Right lung (tissue), 5 donors: ENCODE data around the gene TFB1M. TPM values are rescaled to one million over a fixed set of nuclear protein-coding genes. Genes with fewer than 3 reads are reported as not detected.
"Not testable (repeated sequence)": the region's sequence is repeated elsewhere in the genome, so short reads cannot be mapped to it uniquely, and the experiment has no call there.

Experiments
- DNase-seq, 2 donors: peaks; one replicate each; pipeline ENCODE4 v3.0.0-alpha.2; 2013
- polyA plus RNA-seq, 5 donors: library from polyadenylated mRNA; unstranded; fragments of 120-200 nt; gene quantifications; one replicate each; pipeline versions ENCODE4 v1.2.1 to v1.2.3, GENCODE V29; 2013; ENCODE audit warnings: inconsistent platforms in 1 of 5, low replicate concordance in 1 of 5; ENCODE audit not compliant: insufficient read length in 5 of 5, insufficient read depth in 1 of 5

Gene TFB1M
- polyA plus RNA-seq, 5 donors = 18.2 to 28.0 (median 25.7) TPM

DNA sequence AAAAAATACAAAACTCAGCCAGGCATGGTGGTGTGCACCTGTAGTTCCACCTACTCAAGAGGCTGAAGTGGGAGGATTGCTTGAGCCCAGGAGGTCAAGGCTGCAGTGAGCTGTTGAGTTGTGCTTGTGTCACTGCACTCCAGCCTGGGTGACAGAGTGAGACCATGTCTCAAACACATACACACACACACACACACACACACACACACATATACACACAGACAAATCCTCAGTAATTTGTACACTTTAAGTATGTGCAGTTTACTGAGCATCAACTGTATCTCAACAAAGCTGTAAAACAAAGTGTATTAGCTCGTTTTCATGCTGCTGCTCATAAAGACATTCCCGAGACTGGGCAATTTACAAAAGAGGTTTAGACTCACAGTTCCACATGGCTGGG, 7.3 kb downstream of the TFB1M start:
- no peak for DNase-seq

DNA sequence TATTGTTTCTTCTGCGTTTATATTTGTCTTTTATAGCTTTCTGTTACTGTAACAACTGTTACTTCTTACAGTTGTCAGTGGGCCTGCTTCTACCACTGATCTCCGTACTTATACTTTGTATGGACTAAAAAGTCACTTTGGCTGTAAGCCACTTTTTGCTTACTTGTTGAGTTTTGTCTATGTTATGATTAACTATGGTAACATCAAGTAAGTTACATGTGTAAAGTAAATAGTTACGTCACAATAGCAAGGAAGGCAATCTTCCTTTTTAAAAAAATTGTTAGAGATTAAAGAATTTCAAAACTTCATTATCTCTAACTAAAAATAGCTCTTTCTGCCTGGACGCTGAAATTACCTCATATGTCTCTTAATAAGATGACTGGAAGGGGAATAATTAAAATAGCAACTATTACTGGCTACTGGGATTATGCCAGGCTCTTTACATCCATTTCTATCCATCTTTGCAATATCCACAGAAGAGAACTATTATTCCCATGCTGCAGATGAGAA, 10.9 kb downstream of the TFB1M start:
- no peak for DNase-seq

DNA sequence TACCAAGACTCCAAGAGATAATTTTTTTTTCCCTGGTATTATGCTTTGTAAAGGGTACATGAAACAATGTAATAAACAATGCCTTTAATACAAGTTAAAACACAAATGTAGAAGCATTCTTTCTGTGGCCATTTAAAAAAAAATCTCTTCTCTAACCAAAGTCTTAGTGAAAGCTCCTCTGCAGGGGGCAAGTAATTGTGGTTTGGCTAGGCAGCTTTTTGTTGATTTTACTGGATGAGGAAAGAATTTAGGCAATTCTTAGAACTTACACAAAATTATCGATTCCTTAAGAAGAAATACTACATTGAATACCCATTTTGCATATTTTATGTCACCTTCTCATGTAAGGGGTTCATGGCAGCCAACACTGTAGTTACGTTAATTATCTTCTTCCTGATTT, 12.4 kb downstream of the TFB1M start:
- DNase-seq = no peak

GRCh38 chr6:155297669-155298068, 16.6 kb downstream of the TFB1M start:
- no peak for DNase-seq

GRCh38 chr6:155292711-155293110, 21.6 kb downstream of the TFB1M start:
- DNase-seq = no peak

DNA sequence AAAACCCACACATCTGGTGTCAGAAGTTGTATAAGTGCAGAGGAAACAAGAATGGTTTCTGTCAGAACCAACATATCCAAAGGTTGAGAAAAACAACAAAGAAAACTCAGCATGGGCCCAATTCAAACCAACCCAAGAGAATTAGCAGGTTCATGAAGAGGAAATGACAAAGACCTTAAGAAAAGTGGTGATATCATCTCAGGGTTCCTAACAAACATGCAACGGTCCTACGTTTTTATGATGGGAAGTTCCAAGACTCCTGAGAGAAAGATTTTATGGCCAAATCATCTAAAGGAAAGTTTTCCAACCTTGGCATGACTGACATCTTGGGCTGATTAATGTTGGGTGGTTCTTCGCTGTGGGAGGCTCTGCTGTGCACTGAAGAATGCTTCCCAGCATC, 23.0 kb downstream of the TFB1M start:
- no peak for DNase-seq

- DNase-seq = no peak
Observed at GRCh38 chr6:155290491-155290890, 23.8 kb downstream of the TFB1M start.

DNA sequence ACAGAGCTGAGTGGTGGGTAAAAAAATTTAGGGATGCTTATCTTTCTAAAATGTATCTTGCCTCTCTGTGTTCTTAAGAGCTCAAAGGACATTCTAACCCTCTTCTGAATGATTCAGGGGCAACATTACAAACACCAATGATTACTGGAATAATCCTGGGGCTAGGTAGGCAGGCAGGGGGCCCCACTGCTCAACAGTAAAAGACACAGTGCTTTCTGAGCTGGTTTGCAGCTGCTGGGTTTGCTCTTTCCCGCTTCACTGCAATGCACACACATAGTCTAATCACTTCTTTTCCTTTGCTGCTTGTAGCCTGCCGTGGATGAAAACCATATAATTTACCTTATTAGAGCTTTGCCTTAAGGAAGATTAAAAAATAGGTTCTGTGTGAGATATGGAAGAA, 26.5 kb downstream of the TFB1M start:
- DNase-seq = no peak

- DNase-seq = no peak
Observed at GRCh38 chr6:155284775-155285174, 29.5 kb downstream of the TFB1M start.

DNA sequence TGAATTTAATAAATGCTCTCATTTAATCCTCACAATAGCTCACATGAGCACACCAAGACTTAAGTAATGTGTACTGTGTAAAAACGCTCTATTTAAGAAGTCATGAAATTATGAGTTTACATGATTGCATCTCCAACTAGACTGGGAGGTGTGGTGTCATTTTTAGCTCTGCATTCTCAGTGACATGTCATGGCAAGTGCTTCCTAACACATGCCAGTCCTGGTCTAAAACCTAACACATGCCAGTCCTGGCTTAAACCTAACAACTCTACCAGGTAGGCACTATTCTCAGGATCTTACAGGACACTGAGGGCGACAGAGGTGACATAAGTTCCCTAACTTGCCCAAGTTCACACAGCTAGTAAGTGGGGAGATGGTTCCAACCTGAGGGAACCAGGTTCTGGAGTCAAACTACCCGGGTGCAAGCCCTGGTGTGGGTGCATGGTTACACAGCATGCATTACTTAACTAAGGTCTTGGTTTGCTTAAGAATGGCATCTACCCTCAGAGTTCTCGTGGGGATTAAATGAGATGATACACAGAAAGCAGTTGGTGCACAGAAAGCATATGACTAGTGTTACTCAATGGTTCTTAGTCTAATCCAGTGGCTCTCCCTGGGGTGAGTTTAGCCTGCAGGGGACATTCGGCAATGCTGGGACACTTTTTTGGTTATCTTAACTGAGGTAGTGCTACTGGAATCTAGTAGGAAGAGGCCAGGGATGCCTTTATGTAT, 35.8 kb downstream of the TFB1M start:
- no peak for DNase-seq

DNA sequence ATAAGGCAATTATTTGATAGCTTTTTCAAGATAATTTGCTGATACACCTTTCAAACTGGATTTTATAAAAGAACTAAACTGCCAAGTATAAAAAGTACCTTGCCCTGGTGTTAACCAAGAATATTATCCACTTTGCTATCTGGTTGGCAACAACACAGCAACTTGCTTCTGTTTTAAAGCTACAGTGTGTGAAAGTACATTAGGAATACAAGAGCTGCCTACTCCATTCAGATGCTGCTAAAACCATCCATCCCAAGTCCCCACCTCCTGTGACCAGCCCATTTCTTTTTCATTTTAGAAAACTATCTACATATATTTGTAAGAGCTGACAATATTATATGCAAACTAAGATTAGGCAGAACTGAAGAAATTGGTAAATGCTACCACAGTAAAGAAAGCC, 37.6 kb downstream of the TFB1M start:
- no peak for DNase-seq

DNA sequence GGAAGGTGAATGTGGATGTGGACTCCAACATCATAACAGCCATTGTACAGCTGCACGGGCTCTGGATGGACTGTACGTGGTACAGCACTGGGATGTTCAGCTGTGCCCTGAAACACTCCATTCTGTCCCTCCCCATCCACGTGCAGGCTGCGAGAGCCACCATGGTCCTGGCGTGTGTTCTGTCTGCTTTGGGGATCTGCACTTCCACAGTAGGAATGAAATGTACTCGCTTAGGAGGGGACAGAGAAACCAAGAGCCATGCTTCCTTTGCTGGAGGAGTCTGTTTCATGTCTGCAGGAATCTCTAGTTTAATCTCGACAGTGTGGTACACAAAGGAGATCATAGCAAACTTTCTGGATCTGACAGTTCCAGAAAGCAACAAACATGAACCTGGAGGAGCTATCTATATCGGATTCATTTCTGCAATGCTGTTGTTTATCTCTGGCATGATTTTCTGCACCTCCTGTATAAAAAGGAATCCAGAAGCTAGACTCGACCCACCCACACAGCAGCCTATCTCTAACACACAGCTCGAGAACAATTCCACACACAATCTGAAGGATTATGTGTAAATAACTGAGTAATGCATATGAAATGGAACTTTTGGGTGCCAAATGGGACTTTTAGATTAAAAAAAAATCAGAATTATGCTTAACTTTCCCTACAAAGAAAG, 38.3 kb downstream of the TFB1M start:
- DNase-seq = no peak

DNA sequence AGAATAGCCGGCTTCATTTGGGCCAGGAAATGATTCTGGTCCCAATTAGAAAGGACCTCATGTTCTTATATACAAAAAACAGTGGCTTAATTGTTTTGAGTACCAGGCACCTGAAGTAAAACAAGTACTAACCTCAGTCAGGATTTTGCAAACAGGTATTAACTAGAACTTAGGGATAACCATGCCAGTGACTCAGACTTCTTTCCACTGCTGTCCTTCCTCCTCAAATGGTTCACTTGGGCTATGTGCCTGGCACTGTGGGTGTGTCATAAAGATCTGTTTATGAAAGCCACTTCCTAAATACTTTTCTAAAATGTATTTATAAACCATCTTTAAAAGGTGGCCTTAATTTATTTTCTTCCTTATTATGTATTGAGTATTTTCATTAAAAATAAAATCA, 39.8 kb downstream of the TFB1M start:
- no peak for DNase-seq

- no peak for DNase-seq
Observed at GRCh38 chr6:155274106-155274505, 40.2 kb downstream of the TFB1M start.

DNA sequence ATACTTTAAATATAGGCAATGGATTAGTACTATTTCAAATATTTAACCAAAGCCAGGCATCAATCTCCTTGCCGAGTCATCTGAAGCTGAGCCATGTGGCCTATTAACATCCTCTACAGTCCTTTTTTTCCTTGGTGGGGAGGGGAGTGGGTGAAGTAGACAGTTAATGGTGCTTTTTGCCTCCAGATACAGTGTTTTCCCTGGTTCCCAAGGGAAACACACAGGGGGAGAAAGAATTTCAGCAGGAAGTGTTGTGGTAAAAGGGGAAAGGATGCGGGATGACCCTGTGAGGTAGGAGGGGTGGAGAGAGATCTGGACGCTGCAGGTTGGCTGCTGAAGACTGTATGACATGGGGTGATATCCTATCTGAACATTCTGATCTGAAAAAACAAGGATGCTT, 40.9 kb downstream of the TFB1M start:
- DNase-seq = no peak

DNA sequence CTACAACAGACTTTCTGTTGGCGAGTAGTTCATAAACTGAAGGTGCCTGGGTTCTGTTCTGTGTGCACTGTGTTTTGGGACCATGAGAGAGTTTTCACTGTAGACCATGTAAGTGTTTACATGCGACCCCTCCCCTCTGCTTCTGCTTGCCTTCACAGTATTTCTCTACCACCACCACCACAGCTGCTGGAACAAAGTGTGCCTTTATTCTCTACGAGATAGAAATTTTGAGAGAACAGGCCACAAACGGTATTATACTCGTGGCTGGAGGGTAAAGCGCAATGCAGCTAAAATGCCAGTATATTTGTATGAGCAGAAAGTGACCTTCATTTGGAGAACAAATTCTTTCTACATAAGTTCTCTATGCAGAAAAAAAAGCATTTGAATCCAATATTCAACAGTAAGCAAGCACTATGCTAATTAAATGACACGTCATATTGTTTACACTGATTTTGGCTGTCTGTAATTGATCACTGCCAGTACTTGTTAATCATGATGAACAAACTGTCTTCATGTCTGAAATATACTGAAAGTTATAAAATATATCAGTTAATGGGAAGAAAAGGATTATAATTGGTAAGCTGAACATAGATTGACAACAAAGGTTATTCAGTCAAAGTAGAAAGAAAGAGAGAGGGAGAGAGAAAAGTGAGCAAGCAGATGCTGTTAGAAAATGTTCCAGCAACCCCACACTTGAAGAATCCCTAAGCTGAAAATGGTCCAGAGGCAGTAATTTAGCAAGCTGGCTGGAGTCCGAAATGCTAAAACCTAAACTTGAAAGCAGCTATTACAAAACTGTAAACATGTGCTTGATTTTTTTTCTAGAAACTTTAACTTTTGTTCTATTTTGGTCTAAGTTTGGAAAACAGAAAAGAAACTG, 41.7 kb downstream of the TFB1M start:
- peak; percentile 60 to 64 for DNase-seq

GRCh38 chr6:155271145-155271544, 43.1 kb downstream of the TFB1M start:
- no peak for DNase-seq

GRCh38 chr6:155270561-155271091, 43.7 kb downstream of the TFB1M start:
- DNase-seq = peak; percentile 59 to 69

GRCh38 chr6:155269765-155270164, 44.5 kb downstream of the TFB1M start:
- no peak for DNase-seq

GRCh38 chr6:155268088-155268867, 46.0 kb downstream of the TFB1M start:
- not testable (repeated sequence) for DNase-seq

DNA sequence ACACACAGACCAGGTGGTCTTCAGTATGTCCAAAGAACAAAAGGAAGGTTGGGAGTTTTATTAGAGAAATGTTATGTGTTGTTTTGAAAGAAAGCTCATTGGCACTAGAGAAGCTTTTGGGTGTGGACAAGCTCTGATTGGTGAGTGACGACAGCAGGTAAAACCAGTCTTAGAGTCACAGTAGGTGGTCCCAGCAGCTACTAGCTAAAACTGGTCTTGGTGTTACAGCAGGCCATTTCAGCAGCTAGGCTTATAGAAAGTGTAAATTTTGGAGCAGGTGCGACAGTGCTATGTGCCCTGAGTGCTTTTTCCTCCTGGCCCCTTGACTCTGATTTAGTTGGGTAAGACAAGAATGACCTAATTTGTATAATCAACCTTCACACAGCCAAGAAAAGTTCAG, 46.9 kb downstream of the TFB1M start:
- no peak for DNase-seq
